WTC11 (cell line): ENCODE data around the gene SH3D19. TPM values are rescaled to one million over a fixed set of nuclear protein-coding genes. Genes with fewer than 3 reads are reported as not detected.

Experiments used
- ATAC-seq: fragments of 200-7000 bp; cut with Tn5 transposase; 2 replicates; pipeline ENCODE4 v1.10.0; 2021; ENCODE audit warnings: mild to moderate bottlenecking, moderate library complexity
- CTCF ChIA-PET: fragments of 300-600 bp; sonication (Branson Sonifier 250); formaldehyde crosslinking; loops from one replicate; lab custom pipeline; 2021; ENCODE audit warnings: antibody characterized with exemption; lab: Charles Lee
- POLR2A ChIA-PET: fragments of 350-600 bp; sonication (Branson Sonifier 250); formaldehyde crosslinking; loops from one replicate; lab custom pipeline; 2021; ENCODE audit warnings: antibody characterized with exemption; lab: Charles Lee
- DNase-seq: peaks from one replicate; pipeline ENCODE4 v3.0.0; 2021; ENCODE audit warnings: low spot score
- H3K27ac Mint-ChIP-seq: 2 replicates; pipeline ENCODE4 v1.8.0; 2021; ENCODE audit warnings: mixed read lengths
- H3K27me3 Mint-ChIP-seq: 2 replicates; pipeline ENCODE4 v1.8.0; 2021; ENCODE audit warnings: low read depth, mild to moderate bottlenecking, moderate library complexity, mixed read lengths
- H3K36me3 Mint-ChIP-seq: 2 replicates; pipeline ENCODE4 v1.8.0; 2021; ENCODE audit warnings: mixed read lengths
- H3K4me1 Mint-ChIP-seq: 2 replicates; pipeline ENCODE4 v1.8.0; 2022; ENCODE audit warnings: mixed read lengths
- H3K4me3 Mint-ChIP-seq: 2 replicates; pipeline ENCODE4 v1.8.0; 2021; ENCODE audit warnings: mild to moderate bottlenecking, moderate library complexity, mixed read lengths
- H3K9me3 Mint-ChIP-seq: 2 replicates; pipeline ENCODE4 v1.8.0; 2021; ENCODE audit warnings: mixed read lengths
- KAT7 ChIP-seq: sonication (generic); formaldehyde crosslinking; IDR thresholded peaks from 2 replicates; pipeline ENCODE4 v1.8.1; 2023; ENCODE audit warnings: missing genetic modification reagents, mild to moderate bottlenecking, borderline replicate concordance
- NFYB ChIP-seq: sonication (generic); formaldehyde crosslinking; conservative IDR thresholded peaks from 2 replicates; pipeline ENCODE4 v1.8.0; 2022; ENCODE audit warnings: low read depth, missing genetic modification reagents
- NR3C1 ChIP-seq: sonication (generic); formaldehyde crosslinking; conservative IDR thresholded peaks from 2 replicates; pipeline ENCODE4 v1.8.1; 2023; ENCODE audit warnings: low read depth, mild to moderate bottlenecking, missing genetic modification reagents
- SOX15 ChIP-seq: fragments of 250-450 bp; sonication (Bioruptor Pico); IDR thresholded peaks from 2 replicates; pipeline ENCODE4 v1.9.0; 2021; ENCODE audit warnings: mild to moderate bottlenecking
- SP1 ChIP-seq: sonication (generic); formaldehyde crosslinking; conservative IDR thresholded peaks from 2 replicates; pipeline ENCODE4 v1.8.1; 2022; ENCODE audit warnings: missing genetic modification reagents
- TEAD4 ChIP-seq: sonication (generic); formaldehyde crosslinking; IDR thresholded peaks from 2 replicates; pipeline ENCODE4 v1.8.0; 2022; ENCODE audit warnings: mild to moderate bottlenecking, missing genetic modification reagents
- TP53 ChIP-seq: sonication (generic); formaldehyde crosslinking; IDR thresholded peaks from 2 replicates; pipeline ENCODE4 v1.8.1; 2023; ENCODE audit warnings: mild to moderate bottlenecking, missing genetic modification reagents
- ZNF121 ChIP-seq: sonication (generic); formaldehyde crosslinking; IDR thresholded peaks from 2 replicates; pipeline ENCODE4 v1.8.0; 2023; ENCODE audit warnings: missing genetic modification reagents
- total RNA-seq: library from RNA; stranded (reverse); gene quantifications from 3 replicates; pipeline ENCODE4 v1.2.3, GENCODE V29; 2021
- TF ChIP-seq, protein P1 (sequence below): fragments of 250-450 bp; sonication (Bioruptor Pico); IDR thresholded peaks from 2 replicates; pipeline ENCODE4 v1.9.0; 2021; ENCODE audit warnings: mild to moderate bottlenecking
- TF ChIP-seq, protein P2 (sequence below): sonication (generic); formaldehyde crosslinking; IDR thresholded peaks from 2 replicates; pipeline ENCODE4 v1.8.0; 2023; ENCODE audit warnings: missing genetic modification reagents
- TF ChIP-seq, protein P3 (sequence below): sonication (generic); formaldehyde crosslinking; IDR thresholded peaks from 2 replicates; pipeline ENCODE4 v1.8.1; 2023; ENCODE audit warnings: mild to moderate bottlenecking, missing genetic modification reagents
- TF ChIP-seq, protein P4 (sequence below): sonication (generic); formaldehyde crosslinking; IDR thresholded peaks from 2 replicates; pipeline ENCODE4 v1.8.0; 2022; ENCODE audit warnings: mild to moderate bottlenecking, missing genetic modification reagents
- TF ChIP-seq, protein P5 (sequence below): sonication (generic); formaldehyde crosslinking; IDR thresholded peaks from 2 replicates; pipeline ENCODE4 v1.8.0; 2023; ENCODE audit warnings: missing genetic modification reagents, mild to moderate bottlenecking, borderline replicate concordance
- TF ChIP-seq, protein P6 (sequence below): sonication (generic); formaldehyde crosslinking; IDR thresholded peaks from 2 replicates; pipeline ENCODE4 v1.8.0; 2022; ENCODE audit warnings: mild to moderate bottlenecking, missing genetic modification reagents
- TF ChIP-seq, protein P7 (sequence below): fragments of 250-450 bp; sonication (Bioruptor Pico); IDR thresholded peaks from 2 replicates; pipeline ENCODE4 v1.9.0; 2021; ENCODE audit warnings: mild to moderate bottlenecking, borderline replicate concordance

The SH3D19 gene
- total RNA-seq, 1 experiment from 2014 or later = 41.6 TPM

DNA sequence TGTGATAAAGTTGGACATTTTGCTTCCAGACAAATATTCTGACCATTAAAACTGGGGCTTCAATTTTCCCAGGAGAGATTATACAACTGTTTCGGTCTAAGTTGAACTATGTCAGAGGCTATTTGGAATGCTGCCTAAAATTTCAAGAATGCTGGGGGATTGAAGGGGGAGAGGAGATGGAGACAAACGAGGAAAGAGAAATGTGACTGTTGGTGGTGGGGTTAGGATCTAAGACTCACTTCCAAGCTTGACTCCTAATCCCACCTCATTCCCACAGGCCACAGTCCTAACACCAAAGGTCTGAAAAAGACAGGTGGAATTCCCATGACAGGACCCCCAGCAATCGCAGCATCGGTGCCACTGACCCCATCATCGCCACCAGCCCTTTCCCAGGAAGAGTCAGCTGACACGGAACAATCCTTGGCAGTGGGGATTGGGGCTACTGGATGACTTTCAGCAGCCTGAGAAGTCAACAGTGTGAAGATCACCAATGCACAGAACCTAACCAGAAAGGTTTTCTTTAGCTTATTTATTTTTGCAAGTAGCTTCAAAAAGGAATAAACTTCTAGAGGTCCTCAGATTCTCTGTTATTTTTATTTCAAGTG lies 122.5 kb downstream of the SH3D19 start (continued):
- TF ChIP-seq, protein P1, sequence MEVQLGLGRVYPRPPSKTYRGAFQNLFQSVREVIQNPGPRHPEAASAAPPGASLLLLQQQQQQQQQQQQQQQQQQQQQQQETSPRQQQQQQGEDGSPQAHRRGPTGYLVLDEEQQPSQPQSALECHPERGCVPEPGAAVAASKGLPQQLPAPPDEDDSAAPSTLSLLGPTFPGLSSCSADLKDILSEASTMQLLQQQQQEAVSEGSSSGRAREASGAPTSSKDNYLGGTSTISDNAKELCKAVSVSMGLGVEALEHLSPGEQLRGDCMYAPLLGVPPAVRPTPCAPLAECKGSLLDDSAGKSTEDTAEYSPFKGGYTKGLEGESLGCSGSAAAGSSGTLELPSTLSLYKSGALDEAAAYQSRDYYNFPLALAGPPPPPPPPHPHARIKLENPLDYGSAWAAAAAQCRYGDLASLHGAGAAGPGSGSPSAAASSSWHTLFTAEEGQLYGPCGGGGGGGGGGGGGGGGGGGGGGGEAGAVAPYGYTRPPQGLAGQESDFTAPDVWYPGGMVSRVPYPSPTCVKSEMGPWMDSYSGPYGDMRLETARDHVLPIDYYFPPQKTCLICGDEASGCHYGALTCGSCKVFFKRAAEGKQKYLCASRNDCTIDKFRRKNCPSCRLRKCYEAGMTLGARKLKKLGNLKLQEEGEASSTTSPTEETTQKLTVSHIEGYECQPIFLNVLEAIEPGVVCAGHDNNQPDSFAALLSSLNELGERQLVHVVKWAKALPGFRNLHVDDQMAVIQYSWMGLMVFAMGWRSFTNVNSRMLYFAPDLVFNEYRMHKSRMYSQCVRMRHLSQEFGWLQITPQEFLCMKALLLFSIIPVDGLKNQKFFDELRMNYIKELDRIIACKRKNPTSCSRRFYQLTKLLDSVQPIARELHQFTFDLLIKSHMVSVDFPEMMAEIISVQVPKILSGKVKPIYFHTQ (CRISPR knock-in tag) = no peak
- TF ChIP-seq, protein P2, sequence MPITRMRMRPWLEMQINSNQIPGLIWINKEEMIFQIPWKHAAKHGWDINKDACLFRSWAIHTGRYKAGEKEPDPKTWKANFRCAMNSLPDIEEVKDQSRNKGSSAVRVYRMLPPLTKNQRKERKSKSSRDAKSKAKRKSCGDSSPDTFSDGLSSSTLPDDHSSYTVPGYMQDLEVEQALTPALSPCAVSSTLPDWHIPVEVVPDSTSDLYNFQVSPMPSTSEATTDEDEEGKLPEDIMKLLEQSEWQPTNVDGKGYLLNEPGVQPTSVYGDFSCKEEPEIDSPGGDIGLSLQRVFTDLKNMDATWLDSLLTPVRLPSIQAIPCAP (CRISPR knock-in tag) = no peak
- TF ChIP-seq SOX15 (CRISPR knock-in tag) (no peak), NR3C1 (CRISPR knock-in tag) (no peak), TP53 (no peak), ZNF121 (CRISPR knock-in tag) (no peak)
- TF ChIP-seq, protein P3, sequence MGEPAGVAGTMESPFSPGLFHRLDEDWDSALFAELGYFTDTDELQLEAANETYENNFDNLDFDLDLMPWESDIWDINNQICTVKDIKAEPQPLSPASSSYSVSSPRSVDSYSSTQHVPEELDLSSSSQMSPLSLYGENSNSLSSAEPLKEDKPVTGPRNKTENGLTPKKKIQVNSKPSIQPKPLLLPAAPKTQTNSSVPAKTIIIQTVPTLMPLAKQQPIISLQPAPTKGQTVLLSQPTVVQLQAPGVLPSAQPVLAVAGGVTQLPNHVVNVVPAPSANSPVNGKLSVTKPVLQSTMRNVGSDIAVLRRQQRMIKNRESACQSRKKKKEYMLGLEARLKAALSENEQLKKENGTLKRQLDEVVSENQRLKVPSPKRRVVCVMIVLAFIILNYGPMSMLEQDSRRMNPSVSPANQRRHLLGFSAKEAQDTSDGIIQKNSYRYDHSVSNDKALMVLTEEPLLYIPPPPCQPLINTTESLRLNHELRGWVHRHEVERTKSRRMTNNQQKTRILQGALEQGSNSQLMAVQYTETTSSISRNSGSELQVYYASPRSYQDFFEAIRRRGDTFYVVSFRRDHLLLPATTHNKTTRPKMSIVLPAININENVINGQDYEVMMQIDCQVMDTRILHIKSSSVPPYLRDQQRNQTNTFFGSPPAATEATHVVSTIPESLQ = no peak
- TF ChIP-seq, protein P4, sequence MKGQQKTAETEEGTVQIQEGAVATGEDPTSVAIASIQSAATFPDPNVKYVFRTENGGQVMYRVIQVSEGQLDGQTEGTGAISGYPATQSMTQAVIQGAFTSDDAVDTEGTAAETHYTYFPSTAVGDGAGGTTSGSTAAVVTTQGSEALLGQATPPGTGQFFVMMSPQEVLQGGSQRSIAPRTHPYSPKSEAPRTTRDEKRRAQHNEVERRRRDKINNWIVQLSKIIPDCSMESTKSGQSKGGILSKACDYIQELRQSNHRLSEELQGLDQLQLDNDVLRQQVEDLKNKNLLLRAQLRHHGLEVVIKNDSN (CRISPR knock-in tag) = no peak
- TF ChIP-seq, protein P5, sequence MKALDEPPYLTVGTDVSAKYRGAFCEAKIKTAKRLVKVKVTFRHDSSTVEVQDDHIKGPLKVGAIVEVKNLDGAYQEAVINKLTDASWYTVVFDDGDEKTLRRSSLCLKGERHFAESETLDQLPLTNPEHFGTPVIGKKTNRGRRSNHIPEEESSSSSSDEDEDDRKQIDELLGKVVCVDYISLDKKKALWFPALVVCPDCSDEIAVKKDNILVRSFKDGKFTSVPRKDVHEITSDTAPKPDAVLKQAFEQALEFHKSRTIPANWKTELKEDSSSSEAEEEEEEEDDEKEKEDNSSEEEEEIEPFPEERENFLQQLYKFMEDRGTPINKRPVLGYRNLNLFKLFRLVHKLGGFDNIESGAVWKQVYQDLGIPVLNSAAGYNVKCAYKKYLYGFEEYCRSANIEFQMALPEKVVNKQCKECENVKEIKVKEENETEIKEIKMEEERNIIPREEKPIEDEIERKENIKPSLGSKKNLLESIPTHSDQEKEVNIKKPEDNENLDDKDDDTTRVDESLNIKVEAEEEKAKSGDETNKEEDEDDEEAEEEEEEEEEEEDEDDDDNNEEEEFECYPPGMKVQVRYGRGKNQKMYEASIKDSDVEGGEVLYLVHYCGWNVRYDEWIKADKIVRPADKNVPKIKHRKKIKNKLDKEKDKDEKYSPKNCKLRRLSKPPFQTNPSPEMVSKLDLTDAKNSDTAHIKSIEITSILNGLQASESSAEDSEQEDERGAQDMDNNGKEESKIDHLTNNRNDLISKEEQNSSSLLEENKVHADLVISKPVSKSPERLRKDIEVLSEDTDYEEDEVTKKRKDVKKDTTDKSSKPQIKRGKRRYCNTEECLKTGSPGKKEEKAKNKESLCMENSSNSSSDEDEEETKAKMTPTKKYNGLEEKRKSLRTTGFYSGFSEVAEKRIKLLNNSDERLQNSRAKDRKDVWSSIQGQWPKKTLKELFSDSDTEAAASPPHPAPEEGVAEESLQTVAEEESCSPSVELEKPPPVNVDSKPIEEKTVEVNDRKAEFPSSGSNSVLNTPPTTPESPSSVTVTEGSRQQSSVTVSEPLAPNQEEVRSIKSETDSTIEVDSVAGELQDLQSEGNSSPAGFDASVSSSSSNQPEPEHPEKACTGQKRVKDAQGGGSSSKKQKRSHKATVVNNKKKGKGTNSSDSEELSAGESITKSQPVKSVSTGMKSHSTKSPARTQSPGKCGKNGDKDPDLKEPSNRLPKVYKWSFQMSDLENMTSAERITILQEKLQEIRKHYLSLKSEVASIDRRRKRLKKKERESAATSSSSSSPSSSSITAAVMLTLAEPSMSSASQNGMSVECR (CRISPR knock-in tag) = no peak
- TF ChIP-seq, protein P6, sequence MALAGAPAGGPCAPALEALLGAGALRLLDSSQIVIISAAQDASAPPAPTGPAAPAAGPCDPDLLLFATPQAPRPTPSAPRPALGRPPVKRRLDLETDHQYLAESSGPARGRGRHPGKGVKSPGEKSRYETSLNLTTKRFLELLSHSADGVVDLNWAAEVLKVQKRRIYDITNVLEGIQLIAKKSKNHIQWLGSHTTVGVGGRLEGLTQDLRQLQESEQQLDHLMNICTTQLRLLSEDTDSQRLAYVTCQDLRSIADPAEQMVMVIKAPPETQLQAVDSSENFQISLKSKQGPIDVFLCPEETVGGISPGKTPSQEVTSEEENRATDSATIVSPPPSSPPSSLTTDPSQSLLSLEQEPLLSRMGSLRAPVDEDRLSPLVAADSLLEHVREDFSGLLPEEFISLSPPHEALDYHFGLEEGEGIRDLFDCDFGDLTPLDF (CRISPR knock-in tag) = no peak

DNA sequence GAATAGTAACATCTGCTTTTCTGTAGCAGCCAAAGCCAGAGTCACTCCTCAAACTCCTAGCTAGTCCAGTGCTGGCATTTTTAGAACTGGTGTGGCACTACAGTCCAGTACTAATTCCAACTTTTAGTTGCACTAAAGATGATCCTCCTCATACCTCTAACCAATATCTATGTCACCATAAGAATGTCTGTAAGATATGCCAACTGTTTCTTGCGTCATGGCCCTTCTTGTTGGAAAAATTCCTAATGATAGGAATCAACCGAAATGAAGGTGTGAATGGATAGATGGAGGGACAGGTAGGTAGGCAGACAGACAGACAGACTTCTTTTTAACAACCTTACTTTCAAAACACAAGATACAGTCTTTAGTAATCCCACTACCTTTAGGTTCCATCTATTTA lies 123.0 kb downstream of the SH3D19 start:
- TF ChIP-seq NFYB (no peak), TEAD4 (CRISPR knock-in tag) (no peak), KAT7 (CRISPR knock-in tag) (no peak), SP1 (CRISPR knock-in tag) (no peak)
- TF ChIP-seq, protein P7, sequence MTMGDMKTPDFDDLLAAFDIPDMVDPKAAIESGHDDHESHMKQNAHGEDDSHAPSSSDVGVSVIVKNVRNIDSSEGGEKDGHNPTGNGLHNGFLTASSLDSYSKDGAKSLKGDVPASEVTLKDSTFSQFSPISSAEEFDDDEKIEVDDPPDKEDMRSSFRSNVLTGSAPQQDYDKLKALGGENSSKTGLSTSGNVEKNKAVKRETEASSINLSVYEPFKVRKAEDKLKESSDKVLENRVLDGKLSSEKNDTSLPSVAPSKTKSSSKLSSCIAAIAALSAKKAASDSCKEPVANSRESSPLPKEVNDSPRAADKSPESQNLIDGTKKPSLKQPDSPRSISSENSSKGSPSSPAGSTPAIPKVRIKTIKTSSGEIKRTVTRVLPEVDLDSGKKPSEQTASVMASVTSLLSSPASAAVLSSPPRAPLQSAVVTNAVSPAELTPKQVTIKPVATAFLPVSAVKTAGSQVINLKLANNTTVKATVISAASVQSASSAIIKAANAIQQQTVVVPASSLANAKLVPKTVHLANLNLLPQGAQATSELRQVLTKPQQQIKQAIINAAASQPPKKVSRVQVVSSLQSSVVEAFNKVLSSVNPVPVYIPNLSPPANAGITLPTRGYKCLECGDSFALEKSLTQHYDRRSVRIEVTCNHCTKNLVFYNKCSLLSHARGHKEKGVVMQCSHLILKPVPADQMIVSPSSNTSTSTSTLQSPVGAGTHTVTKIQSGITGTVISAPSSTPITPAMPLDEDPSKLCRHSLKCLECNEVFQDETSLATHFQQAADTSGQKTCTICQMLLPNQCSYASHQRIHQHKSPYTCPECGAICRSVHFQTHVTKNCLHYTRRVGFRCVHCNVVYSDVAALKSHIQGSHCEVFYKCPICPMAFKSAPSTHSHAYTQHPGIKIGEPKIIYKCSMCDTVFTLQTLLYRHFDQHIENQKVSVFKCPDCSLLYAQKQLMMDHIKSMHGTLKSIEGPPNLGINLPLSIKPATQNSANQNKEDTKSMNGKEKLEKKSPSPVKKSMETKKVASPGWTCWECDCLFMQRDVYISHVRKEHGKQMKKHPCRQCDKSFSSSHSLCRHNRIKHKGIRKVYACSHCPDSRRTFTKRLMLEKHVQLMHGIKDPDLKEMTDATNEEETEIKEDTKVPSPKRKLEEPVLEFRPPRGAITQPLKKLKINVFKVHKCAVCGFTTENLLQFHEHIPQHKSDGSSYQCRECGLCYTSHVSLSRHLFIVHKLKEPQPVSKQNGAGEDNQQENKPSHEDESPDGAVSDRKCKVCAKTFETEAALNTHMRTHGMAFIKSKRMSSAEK (CRISPR knock-in tag) = no peak
- Mint-ChIP-seq H3K27ac (no peak overlapping the region), H3K4me1 (peaks cover 7% of the 10 kb centered on the region), H3K4me3 (no peak overlapping the region), H3K9me3 (no peaks in the 10 kb centered on the region), H3K36me3 (no peaks in the 10 kb centered on the region; the same call in 1 of the 2 replicates), H3K27me3 (no peaks in the 10 kb centered on the region)
- CTCF ChIA-PET = no interaction called here
- POLR2A ChIA-PET = no interaction called here
- DNase-seq = no peak
- no peak for ATAC-seq
